ENCODE results near the gene TOMM70. TPM values are rescaled to one million over a fixed set of nuclear protein-coding genes. Genes with fewer than 3 reads are reported as not detected.
"Not testable (repeated sequence)": the region's sequence is repeated elsewhere in the genome, so short reads cannot be mapped to it uniquely, and the experiment has no call there.

The TOMM70 gene
- total RNA-seq, 1 donor from 2014 or later = 59.0 TPM

DNA sequence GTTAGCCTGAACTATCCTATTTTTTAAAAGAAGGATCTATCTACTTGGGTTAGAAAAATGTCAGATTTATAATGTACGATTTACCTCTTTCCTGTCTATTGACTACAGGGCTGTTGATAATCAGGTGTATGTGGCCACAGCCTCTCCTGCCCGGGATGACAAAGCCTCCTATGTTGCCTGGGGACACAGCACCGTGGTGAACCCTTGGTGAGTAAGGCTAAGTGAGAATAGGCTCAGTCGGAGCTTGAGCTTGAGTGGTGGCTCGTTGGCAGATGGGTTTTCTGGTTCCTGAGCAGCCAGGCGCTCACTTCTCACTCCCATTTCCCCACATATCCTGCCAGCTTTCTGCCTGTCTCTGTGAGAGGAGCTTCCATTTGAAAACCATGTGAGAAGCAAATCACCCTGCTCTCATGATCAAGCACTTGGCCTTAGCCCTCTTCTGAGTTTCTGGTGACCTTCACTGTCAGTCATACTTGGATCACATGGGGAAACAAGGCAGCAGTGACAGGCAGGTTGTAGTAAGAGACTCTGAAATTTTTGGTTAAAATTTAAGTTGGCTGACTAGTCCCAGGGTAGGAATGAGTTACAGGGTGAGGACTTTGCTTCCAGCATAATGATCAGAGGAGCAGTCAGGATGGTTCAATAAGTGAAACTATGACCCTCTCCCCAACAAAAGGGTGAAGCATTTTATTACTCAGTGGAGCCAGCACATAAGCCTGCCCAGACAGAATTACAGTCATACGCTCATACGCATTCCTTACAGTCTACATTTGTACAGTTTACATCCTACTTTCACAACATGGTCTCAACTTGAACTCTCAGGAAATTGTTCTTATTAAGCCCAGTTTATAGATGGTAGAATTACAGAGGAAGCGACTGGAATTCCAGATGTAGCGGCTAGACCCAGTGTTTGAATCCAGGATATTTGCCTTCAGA, 48.3 kb downstream of the TOMM70 start:
- Histone ChIP-seq H3K36me3 (ENCODE audit: control insufficient read depth in 3 of 3, insufficient read depth in 3 of 3, low read length in 3 of 3) (peaks cover 37 to 62% (median 56%) of the 10 kb centered on the region in 3 donors), H3K27ac (ENCODE audit: low read depth, low read length) (no peak overlapping the region), H3K4me1 (ENCODE audit: control insufficient read depth in 3 of 3, insufficient read depth in 3 of 3, low read length in 3 of 3) (no peaks in the 10 kb centered on the region), H3K9me3 (ENCODE audit: control insufficient read depth in 3 of 3, low read length in 3 of 3) (no peaks in the 10 kb centered on the region), H3K4me3 (ENCODE audit: low read length in 3 of 3) (no peak overlapping the region), H3K27me3 (ENCODE audit: control insufficient read depth in 3 of 3, insufficient read depth in 3 of 3, low read length in 3 of 3) (no peaks in the 10 kb centered on the region), H3K9ac (ENCODE audit: low read depth in 1 of 3, low read length in 3 of 3) (no peak overlapping the region)

DNA sequence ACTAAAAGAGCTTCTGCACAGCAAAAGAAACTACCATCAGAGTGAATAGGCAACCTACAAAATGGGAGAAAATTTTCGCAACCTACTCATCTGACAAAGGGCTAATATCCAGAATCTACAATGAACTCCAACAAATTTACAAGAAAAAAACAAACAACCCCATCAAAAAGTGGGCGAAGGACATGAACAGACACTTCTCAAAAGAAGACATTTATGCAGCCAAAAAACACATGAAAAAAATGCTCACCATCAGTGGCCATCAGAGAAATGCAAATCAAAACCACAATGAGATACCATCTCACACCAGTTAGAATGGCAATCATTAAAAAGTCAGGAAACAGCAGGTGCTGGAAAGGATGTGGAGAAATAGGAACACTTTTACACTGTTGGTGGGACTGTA, 49.1 kb downstream of the TOMM70 start:
- peaks cover 38 to 62% (median 60%) of the 10 kb centered on the region in 3 donors for H3K36me3 ChIP-seq (ENCODE audit: control insufficient read depth in 3 of 3, insufficient read depth in 3 of 3, low read length in 3 of 3)
- H3K9me3 ChIP-seq (ENCODE audit: control insufficient read depth in 3 of 3, low read length in 3 of 3); H3K4me1 ChIP-seq (ENCODE audit: control insufficient read depth in 3 of 3, insufficient read depth in 3 of 3, low read length in 3 of 3); H3K9ac ChIP-seq (ENCODE audit: low read depth in 1 of 3, low read length in 3 of 3); H3K27ac ChIP-seq (ENCODE audit: low read depth, low read length); H3K27me3 ChIP-seq (ENCODE audit: control insufficient read depth in 3 of 3, insufficient read depth in 3 of 3, low read length in 3 of 3); H3K4me3 ChIP-seq (ENCODE audit: low read length in 3 of 3): not testable (repeated sequence)

DNA sequence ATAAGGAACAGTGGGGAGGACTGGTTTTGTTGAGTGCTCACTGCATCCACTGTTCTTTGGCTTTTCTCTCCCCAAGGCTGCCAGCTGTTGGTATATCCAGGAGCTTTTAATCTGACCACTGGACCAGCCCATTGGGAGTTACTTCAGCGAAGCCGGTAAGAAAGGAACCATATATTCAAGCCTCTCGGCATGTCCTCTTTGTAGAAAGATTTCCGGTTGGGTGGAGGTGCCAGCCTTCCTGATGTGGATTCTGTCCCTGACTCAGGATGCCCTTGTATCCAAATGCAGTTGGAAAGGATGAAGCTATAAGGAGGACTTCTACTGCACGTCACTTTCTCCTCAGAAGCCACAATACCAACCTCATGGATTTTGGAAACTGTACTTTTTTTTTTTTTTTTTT, 52.2 kb downstream of the TOMM70 start:
- Histone ChIP-seq H3K4me3 (ENCODE audit: low read length in 3 of 3) (no peak overlapping the region), H3K9me3 (ENCODE audit: control insufficient read depth in 3 of 3, low read length in 3 of 3) (no peaks in the 10 kb centered on the region), H3K27me3 (ENCODE audit: control insufficient read depth in 3 of 3, insufficient read depth in 3 of 3, low read length in 3 of 3) (no peaks in the 10 kb centered on the region), H3K27ac (ENCODE audit: low read depth, low read length) (no peak overlapping the region), H3K9ac (ENCODE audit: low read depth in 1 of 3, low read length in 3 of 3) (no peak overlapping the region), H3K36me3 (ENCODE audit: control insufficient read depth in 3 of 3, insufficient read depth in 3 of 3, low read length in 3 of 3) (peaks cover 39 to 61% (median 59%) of the 10 kb centered on the region in 3 donors), H3K4me1 (ENCODE audit: control insufficient read depth in 3 of 3, insufficient read depth in 3 of 3, low read length in 3 of 3) (no peaks in the 10 kb centered on the region)

DNA sequence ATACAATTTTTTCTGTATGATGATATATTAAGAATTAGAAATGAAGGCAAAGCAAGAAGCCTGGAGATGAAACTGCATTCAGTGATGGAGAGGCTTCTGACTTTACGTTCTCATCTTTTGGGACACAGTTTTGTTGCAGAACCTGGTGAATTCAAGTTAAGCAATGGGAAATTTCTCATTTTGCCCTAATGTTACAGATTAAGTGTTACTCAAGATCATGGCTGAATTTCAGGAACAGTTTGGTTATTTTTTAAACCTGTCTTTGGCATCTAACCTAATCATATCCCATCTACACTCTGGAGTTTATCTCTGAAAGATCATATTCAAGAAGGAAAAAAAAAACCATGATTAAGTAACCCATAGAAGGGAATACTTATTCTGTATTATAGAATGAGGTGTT, 60.4 kb downstream of the TOMM70 start:
- Histone ChIP-seq H3K27ac (ENCODE audit: low read depth, low read length) (no peak overlapping the region), H3K4me1 (ENCODE audit: control insufficient read depth in 3 of 3, insufficient read depth in 3 of 3, low read length in 3 of 3) (peaks cover 0 to 3% (median 0%) of the 10 kb centered on the region in 3 donors), H3K36me3 (ENCODE audit: control insufficient read depth in 3 of 3, insufficient read depth in 3 of 3, low read length in 3 of 3) (peaks cover 9 to 41% (median 30%) of the 10 kb centered on the region in 3 donors), H3K4me3 (ENCODE audit: low read length in 3 of 3) (no peak overlapping the region), H3K9me3 (ENCODE audit: control insufficient read depth in 3 of 3, low read length in 3 of 3) (no peaks in the 10 kb centered on the region), H3K27me3 (ENCODE audit: control insufficient read depth in 3 of 3, insufficient read depth in 3 of 3, low read length in 3 of 3) (no peaks in the 10 kb centered on the region), H3K9ac (ENCODE audit: low read depth in 1 of 3, low read length in 3 of 3) (no peak overlapping the region)

DNA sequence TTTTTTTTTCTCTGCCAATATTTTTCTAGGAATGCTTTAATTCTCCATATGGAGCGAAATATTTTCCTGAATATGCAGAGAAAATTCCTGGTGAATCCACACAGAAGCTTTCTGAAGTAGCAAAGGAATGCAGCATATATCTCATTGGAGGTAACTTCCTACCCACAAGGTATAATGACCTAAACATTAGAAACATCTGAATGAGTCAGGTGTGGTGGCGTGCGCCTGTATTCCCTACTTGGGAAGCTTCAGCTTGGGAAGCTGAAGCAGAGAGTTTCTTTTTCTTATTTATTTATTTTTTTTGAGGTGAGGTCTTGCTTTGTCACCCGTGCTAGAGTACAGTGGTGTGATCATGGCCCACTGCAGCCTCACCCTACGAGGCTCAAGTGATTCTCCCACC, 61.1 kb downstream of the TOMM70 start:
- Histone ChIP-seq H3K4me3 (ENCODE audit: low read length in 3 of 3) (no peak overlapping the region), H3K27me3 (ENCODE audit: control insufficient read depth in 3 of 3, insufficient read depth in 3 of 3, low read length in 3 of 3) (no peaks in the 10 kb centered on the region), H3K4me1 (ENCODE audit: control insufficient read depth in 3 of 3, insufficient read depth in 3 of 3, low read length in 3 of 3) (peaks cover 4 to 7% (median 5%) of the 10 kb centered on the region in 3 donors), H3K9me3 (ENCODE audit: control insufficient read depth in 3 of 3, low read length in 3 of 3) (no peaks in the 10 kb centered on the region), H3K9ac (ENCODE audit: low read depth in 1 of 3, low read length in 3 of 3) (no peak overlapping the region), H3K27ac (ENCODE audit: low read depth, low read length) (no peak overlapping the region), H3K36me3 (ENCODE audit: control insufficient read depth in 3 of 3, insufficient read depth in 3 of 3, low read length in 3 of 3) (peaks cover 9 to 36% (median 27%) of the 10 kb centered on the region in 3 donors)

DNA sequence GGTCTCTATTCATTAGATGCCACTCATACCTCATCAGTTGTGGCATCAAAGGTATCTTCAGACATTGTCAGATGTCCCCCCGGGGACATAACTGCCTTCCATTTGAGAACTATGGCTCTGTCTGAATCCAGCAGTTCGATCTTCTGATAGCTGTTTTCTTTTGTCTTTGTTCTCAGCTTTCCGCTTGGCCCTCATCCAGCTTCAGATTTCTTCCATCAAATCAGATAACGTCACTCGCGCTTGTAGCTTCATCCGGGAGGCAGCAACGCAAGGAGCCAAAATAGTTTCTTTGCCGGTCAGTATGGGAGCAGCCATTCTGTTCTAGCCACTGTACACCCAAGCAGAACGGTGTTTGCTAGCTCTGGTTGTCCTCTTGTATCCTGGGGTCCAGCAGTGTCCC, 62.0 kb downstream of the TOMM70 start:
- no peaks in the 10 kb centered on the region for H3K9me3 ChIP-seq (ENCODE audit: control insufficient read depth in 3 of 3, low read length in 3 of 3)
- peaks cover 5 to 12% (median 7%) of the 10 kb centered on the region in 3 donors for H3K4me1 ChIP-seq (ENCODE audit: control insufficient read depth in 3 of 3, insufficient read depth in 3 of 3, low read length in 3 of 3)
- H3K4me3 ChIP-seq (ENCODE audit: low read length in 3 of 3) = no peak overlapping the region
- no peak overlapping the region for H3K27ac ChIP-seq (ENCODE audit: low read depth, low read length)
- H3K27me3 ChIP-seq (ENCODE audit: control insufficient read depth in 3 of 3, insufficient read depth in 3 of 3, low read length in 3 of 3) = no peaks in the 10 kb centered on the region
- peaks cover 9 to 31% (median 23%) of the 10 kb centered on the region in 3 donors for H3K36me3 ChIP-seq (ENCODE audit: control insufficient read depth in 3 of 3, insufficient read depth in 3 of 3, low read length in 3 of 3)
- no peak overlapping the region for H3K9ac ChIP-seq (ENCODE audit: low read depth in 1 of 3, low read length in 3 of 3)

DNA sequence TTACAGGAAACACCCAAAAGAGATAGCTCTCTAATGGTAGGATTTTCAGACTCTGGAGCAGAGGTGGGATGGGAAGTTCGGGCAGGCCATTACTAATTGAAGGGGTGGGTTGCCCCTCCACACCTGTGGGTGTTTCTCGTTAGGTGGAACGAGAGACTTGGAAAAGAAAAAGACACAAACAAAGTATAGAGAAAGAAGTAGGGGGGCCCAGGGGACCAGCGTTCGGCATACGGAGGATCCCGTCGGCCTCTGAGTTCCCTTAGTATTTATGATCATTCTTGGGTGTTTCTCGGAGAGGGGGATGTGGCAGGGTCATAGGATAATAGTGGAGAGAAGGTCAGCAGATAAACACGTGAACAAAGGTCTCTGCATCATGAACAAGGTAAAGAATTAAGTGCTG, 64.7 kb downstream of the TOMM70 start:
- H3K9me3 ChIP-seq (ENCODE audit: control insufficient read depth in 3 of 3, low read length in 3 of 3); H3K27me3 ChIP-seq (ENCODE audit: control insufficient read depth in 3 of 3, insufficient read depth in 3 of 3, low read length in 3 of 3); H3K9ac ChIP-seq (ENCODE audit: low read depth in 1 of 3, low read length in 3 of 3); H3K4me3 ChIP-seq (ENCODE audit: low read length in 3 of 3): not testable (repeated sequence)
- H3K27ac ChIP-seq (ENCODE audit: low read depth, low read length) = peak overlapping the region; percentile 80
- peaks cover 5 to 13% (median 7%) of the 10 kb centered on the region in 3 donors for H3K4me1 ChIP-seq (ENCODE audit: control insufficient read depth in 3 of 3, insufficient read depth in 3 of 3, low read length in 3 of 3)
- H3K36me3 ChIP-seq (ENCODE audit: control insufficient read depth in 3 of 3, insufficient read depth in 3 of 3, low read length in 3 of 3) = peaks cover 9 to 18% (median 11%) of the 10 kb centered on the region in 3 donors

DNA sequence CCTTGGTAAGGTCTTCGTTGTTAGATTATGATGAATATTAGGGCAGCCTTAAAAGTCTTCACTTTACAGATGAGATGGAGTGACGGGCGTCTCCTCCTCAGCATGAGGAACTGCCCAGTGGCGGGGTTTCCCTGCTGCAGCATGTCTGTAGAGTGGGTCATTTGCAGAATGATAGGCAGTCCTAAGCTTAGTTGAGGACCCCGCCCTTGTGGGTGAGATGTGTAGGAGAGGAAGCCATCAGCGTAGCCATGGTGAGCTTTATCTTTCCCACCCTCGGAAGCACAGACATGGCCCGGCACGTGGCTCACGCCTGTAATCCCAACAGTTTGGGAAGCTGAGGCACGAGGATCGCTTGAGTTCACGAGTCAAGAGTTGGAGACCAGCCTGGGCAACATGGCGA, 65.5 kb downstream of the TOMM70 start:
- H3K4me3 ChIP-seq (ENCODE audit: low read length in 3 of 3) = peak overlapping the region; percentile 77 to 89 (median 84)

DNA sequence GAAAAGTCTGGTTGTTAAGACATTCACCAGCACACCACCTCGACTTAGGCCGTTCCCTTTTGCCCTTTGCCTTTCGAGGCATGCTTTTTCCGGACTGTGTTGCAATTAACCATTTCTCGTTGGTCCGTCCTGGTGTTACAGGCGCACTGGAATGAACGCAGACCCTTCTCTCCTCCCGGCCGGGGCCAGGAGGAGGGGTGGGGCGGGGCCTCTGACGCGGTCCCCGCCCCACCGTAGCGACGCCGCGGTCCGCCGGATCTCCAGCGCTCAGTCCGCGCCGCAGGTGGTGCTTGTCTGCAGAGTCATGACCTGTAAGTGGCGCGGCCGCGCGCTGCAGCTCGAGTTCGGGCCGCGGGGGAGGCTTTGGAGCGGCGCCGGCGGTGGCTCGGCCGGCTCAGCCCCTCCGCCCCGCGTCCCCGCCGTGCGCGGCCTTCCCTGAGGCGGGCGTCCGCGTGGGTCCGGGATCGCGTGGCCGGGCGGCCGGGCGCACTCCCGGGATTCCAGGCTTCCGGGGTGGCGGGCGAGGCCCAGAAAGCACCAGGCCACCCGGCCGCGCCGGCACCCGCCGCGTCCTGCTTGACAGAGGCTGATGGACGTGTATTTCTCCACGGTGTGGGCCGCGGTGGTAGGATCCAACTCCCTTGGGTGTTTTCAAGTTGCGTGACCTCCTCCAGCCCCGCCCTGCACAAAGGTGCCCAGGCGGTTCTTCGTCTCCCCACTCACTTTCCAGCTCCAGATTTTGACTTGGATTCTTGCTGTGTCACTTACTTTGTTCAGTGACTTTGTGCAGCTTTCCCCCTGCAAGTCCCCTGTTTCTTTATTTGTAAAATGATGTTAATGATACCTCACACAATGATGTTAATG, 66.2 kb downstream of the TOMM70 start, which contains the start of gene NIT2:
NIT2 (plus strand) TSS at position 270 of the 864 bp plus-strand sequence; CDS start at position 305, 35 bp downstream.
- Histone ChIP-seq H3K9me3 (ENCODE audit: control insufficient read depth in 3 of 3, low read length in 3 of 3) (no peaks in the 10 kb centered on the region), H3K27ac (ENCODE audit: low read depth, low read length) (peak within 1 kb of the TSS; percentile 81), H3K9ac (ENCODE audit: low read depth in 1 of 3, low read length in 3 of 3) (peak within 1 kb of the TSS; percentile 78 to 94 (median 87)), H3K4me1 (ENCODE audit: control insufficient read depth in 3 of 3, insufficient read depth in 3 of 3, low read length in 3 of 3) (peaks cover 5 to 13% (median 7%) of the 10 kb centered on the region in 3 donors), H3K36me3 (ENCODE audit: control insufficient read depth in 3 of 3, insufficient read depth in 3 of 3, low read length in 3 of 3) (peaks cover under 1 to 8% (median 3%) of the 10 kb centered on the region in 3 donors), H3K4me3 (ENCODE audit: low read length in 3 of 3) (peak within 1 kb of the TSS; percentile 84 to 89 (median 89)), H3K27me3 (ENCODE audit: control insufficient read depth in 3 of 3, insufficient read depth in 3 of 3, low read length in 3 of 3) (no peaks in the 10 kb centered on the region)

More for the DNA sequence above, 65.5 kb downstream of the TOMM70 start:
- Histone ChIP-seq H3K9me3 (ENCODE audit: control insufficient read depth in 3 of 3, low read length in 3 of 3) (no peaks in the 10 kb centered on the region), H3K9ac (ENCODE audit: low read depth in 1 of 3, low read length in 3 of 3) (peak overlapping the region; percentile 78 to 94 (median 87)), H3K4me1 (ENCODE audit: control insufficient read depth in 3 of 3, insufficient read depth in 3 of 3, low read length in 3 of 3) (peaks cover 5 to 13% (median 7%) of the 10 kb centered on the region in 3 donors), H3K27ac (ENCODE audit: low read depth, low read length) (peak overlapping the region; percentile 80), H3K36me3 (ENCODE audit: control insufficient read depth in 3 of 3, insufficient read depth in 3 of 3, low read length in 3 of 3) (peaks cover 6 to 13% (median 9%) of the 10 kb centered on the region in 3 donors), H3K27me3 (ENCODE audit: control insufficient read depth in 3 of 3, insufficient read depth in 3 of 3, low read length in 3 of 3) (no peaks in the 10 kb centered on the region)

Data from skeletal muscle tissue (tissue), 4 donors.